ENCODE results near the gene FRY. TPM values are rescaled to one million over a fixed set of nuclear protein-coding genes. Genes with fewer than 3 reads are reported as not detected.

Gene FRY
- total RNA-seq, 1 experiment from 2014 or later, result 1.3 TPM

- Histone ChIP-seq H3F3A (ENCODE audit: low read length, unreplicated experiment) (no peaks in the 10 kb centered on the region), H3K79me2 (ENCODE audit: low read length) (no peaks in the 10 kb centered on the region), H3K27ac (ENCODE audit: low read length) (no peak overlapping the region), H4K20me1 (ENCODE audit: low read length) (no peaks in the 10 kb centered on the region), H3K4me2 (ENCODE audit: low read length) (no peak overlapping the region), H3K9ac (ENCODE audit: low read length) (no peak overlapping the region), H3K27me3 (ENCODE audit: low read length) (no peaks in the 10 kb centered on the region), H3K36me3 (ENCODE audit: low read depth, low read length) (no peaks in the 10 kb centered on the region), H3K4me3 (ENCODE audit: low read length) (no peak overlapping the region), H3K9me2 (replicated peaks; ENCODE audit: low read length) (no peaks in the 10 kb centered on the region), H2AFZ (ENCODE audit: low read length) (no peak overlapping the region), H3K4me1 (ENCODE audit: insufficient read depth, low read length) (no peaks in the 10 kb centered on the region), H3K9me3 (ENCODE audit: low read length) (no peaks in the 10 kb centered on the region)
- POLR2A ChIA-PET (ENCODE audit: unreplicated experiment), result no interaction called here
- CTCF ChIA-PET, result no interaction called here
- no peak for ATAC-seq
- intact Hi-C loops (cut with micrococcal nuclease), result no loop called here
- no peak for TF ChIP-seq EZH2phosphoT487 (IDR thresholded peaks at IDR 0.05; ENCODE audit: borderline replicate concordance, low read length)
- no peak for TF ChIP-seq EZH2 (IDR thresholded peaks at IDR 0.05; ENCODE audit: low read length, unreplicated experiment)
- TF ChIP-seq CTCF (conservative IDR thresholded peaks at IDR 0.05; ENCODE audit: low read depth, low read length), result no peak
- BruUV-seq (replicated peaks), result no TSS peak
- no peak for DNase-seq
Observed at GRCh38 chr13:32117701-32118100, 86.1 kb downstream of the FRY start.

- H3K9me2 ChIP-seq (replicated peaks; ENCODE audit: low read length), result no peaks in the 10 kb centered on the region
- ATAC-seq (no peak), DNase-seq (no peak)
- ChIA-PET CTCF (no interaction called here), POLR2A (ENCODE audit: unreplicated experiment) (no interaction called here)
- no peak overlapping the region for H2AFZ ChIP-seq (ENCODE audit: low read length)
- intact Hi-C loops (cut with micrococcal nuclease), result no loop called here
- H3K27ac ChIP-seq (ENCODE audit: low read length), result no peak overlapping the region
- no peaks in the 10 kb centered on the region for H3K27me3 ChIP-seq (ENCODE audit: low read length)
- BruUV-seq (replicated peaks), result no TSS peak
- H3K4me3 ChIP-seq (ENCODE audit: low read length), result no peak overlapping the region
- no peaks in the 10 kb centered on the region for H4K20me1 ChIP-seq (ENCODE audit: low read length)
- no peaks in the 10 kb centered on the region for H3F3A ChIP-seq (ENCODE audit: low read length, unreplicated experiment)
- no peaks in the 10 kb centered on the region for H3K79me2 ChIP-seq (ENCODE audit: low read length)
- H3K36me3 ChIP-seq (ENCODE audit: low read depth, low read length), result no peaks in the 10 kb centered on the region
- peaks cover 13% of the 10 kb centered on the region for H3K4me1 ChIP-seq (ENCODE audit: insufficient read depth, low read length)
- TF ChIP-seq CTCF (conservative IDR thresholded peaks at IDR 0.05; ENCODE audit: low read depth, low read length) (no peak), EZH2 (IDR thresholded peaks at IDR 0.05; ENCODE audit: low read length, unreplicated experiment) (no peak), EZH2phosphoT487 (IDR thresholded peaks at IDR 0.05; ENCODE audit: borderline replicate concordance, low read length) (no peak)
- H3K9ac ChIP-seq (ENCODE audit: low read length), result no peak overlapping the region
- H3K4me2 ChIP-seq (ENCODE audit: low read length), result no peak overlapping the region
- H3K9me3 ChIP-seq (ENCODE audit: low read length), result no peaks in the 10 kb centered on the region
Observed at GRCh38 chr13:32121316-32121715, 89.7 kb downstream of the FRY start.

- POLR2A ChIA-PET (ENCODE audit: unreplicated experiment), result no interaction called here
- no peaks in the 10 kb centered on the region for H3K36me3 ChIP-seq (ENCODE audit: low read depth, low read length)
Observed at GRCh38 chr13:32124743-32125142, 93.2 kb downstream of the FRY start.

More at GRCh38 chr13:32124743-32125142, 93.2 kb downstream of the FRY start:
- CTCF ChIA-PET, result no interaction called here
- no peak overlapping the region for H3K4me2 ChIP-seq (ENCODE audit: low read length)
- BruUV-seq (replicated peaks), result no TSS peak
- no peaks in the 10 kb centered on the region for H3K9me2 ChIP-seq (replicated peaks; ENCODE audit: low read length)
- no peak overlapping the region for H3K9ac ChIP-seq (ENCODE audit: low read length)
- H4K20me1 ChIP-seq (ENCODE audit: low read length), result no peaks in the 10 kb centered on the region
- no peak overlapping the region for H3K27ac ChIP-seq (ENCODE audit: low read length)
- H3F3A ChIP-seq (ENCODE audit: low read length, unreplicated experiment), result no peaks in the 10 kb centered on the region
- peaks cover 13% of the 10 kb centered on the region for H3K4me1 ChIP-seq (ENCODE audit: insufficient read depth, low read length)
- intact Hi-C loops (cut with micrococcal nuclease), result no loop called here
- H3K4me3 ChIP-seq (ENCODE audit: low read length), result no peak overlapping the region
- no peaks in the 10 kb centered on the region for H3K79me2 ChIP-seq (ENCODE audit: low read length)
- DNase-seq, result no peak
- no peaks in the 10 kb centered on the region for H3K27me3 ChIP-seq (ENCODE audit: low read length)
- ATAC-seq, result no peak
- no peaks in the 10 kb centered on the region for H3K9me3 ChIP-seq (ENCODE audit: low read length)
- TF ChIP-seq EZH2 (IDR thresholded peaks at IDR 0.05; ENCODE audit: low read length, unreplicated experiment) (no peak), EZH2phosphoT487 (IDR thresholded peaks at IDR 0.05; ENCODE audit: borderline replicate concordance, low read length) (no peak), CTCF (conservative IDR thresholded peaks at IDR 0.05; ENCODE audit: low read depth, low read length) (no peak)
- H2AFZ ChIP-seq (ENCODE audit: low read length), result no peak overlapping the region

Data from PC-3 (cell line).